HG02943 (cell line): ENCODE results near the gene CASP7.
A peak's percentile ranks its signal among the peaks of the same experiment; 100 is the strongest.

Source experiments
- ATAC-seq: cut with Tn5 transposase; IDR thresholded peaks from one replicate; pipeline ENCODE4 v1.9.1; 2021; ENCODE audit warnings: mild to moderate bottlenecking, low read depth, moderate library complexity; ENCODE audit not compliant: unreplicated experiment

The CASP7 gene

GRCh38 chr10:113665806-113666354 is 13.8 kb upstream of the CASP7 start:
- no peak for ATAC-seq

GRCh38 chr10:113666682-113667252 is 12.9 kb upstream of the CASP7 start:
- no peak for ATAC-seq

- ATAC-seq: peak; percentile 28
These were observed 739 bp downstream of the CASP7 start for GRCh38 chr10:113680190-113681111.

GRCh38 chr10:113681533-113682470 is 2.1 kb downstream of the CASP7 start:
- peak; percentile 44 for ATAC-seq

- ATAC-seq: no peak
These were observed 3.6 kb downstream of the CASP7 start for GRCh38 chr10:113683300-113683699.

GRCh38 chr10:113686028-113686427 is 6.3 kb downstream of the CASP7 start:
- ATAC-seq: no peak

GRCh38 chr10:113687037-113687436 is 7.3 kb downstream of the CASP7 start:
- ATAC-seq: no peak

GRCh38 chr10:113689057-113689456 is 9.3 kb downstream of the CASP7 start:
- no peak for ATAC-seq

GRCh38 chr10:113689574-113689973 is 9.9 kb downstream of the CASP7 start:
- no peak for ATAC-seq

- no peak for ATAC-seq
These were observed 11.0 kb downstream of the CASP7 start for GRCh38 chr10:113690749-113691148.

GRCh38 chr10:113691381-113691780 is 11.7 kb downstream of the CASP7 start:
- ATAC-seq: no peak

- ATAC-seq: no peak
These were observed 12.6 kb downstream of the CASP7 start for GRCh38 chr10:113692271-113692670.

- ATAC-seq: no peak
These were observed 13.6 kb downstream of the CASP7 start for GRCh38 chr10:113693348-113693747.

GRCh38 chr10:113695691-113696090 is 16.0 kb downstream of the CASP7 start:
- no peak for ATAC-seq

- ATAC-seq: no peak
These were observed 17.9 kb downstream of the CASP7 start for GRCh38 chr10:113697595-113697994.

GRCh38 chr10:113704637-113705343 is 25.1 kb downstream of the CASP7 start:
- ATAC-seq: no peak

GRCh38 chr10:113705344-113705652 is 25.6 kb downstream of the CASP7 start:
- no peak for ATAC-seq

GRCh38 chr10:113706623-113707022 is 26.9 kb downstream of the CASP7 start:
- no peak for ATAC-seq

- no peak for ATAC-seq
These were observed 28.9 kb downstream of the CASP7 start for GRCh38 chr10:113708640-113709039.

GRCh38 chr10:113709221-113709838 is 29.6 kb downstream of the CASP7 start:
- ATAC-seq: no peak
